NCI-H2081 treated with DMSO at 0.1 percent for 48 hours (cell line): ENCODE measurements around the gene CMTM1.
"Not testable (repeated sequence)": the region's sequence is repeated elsewhere in the genome, so short reads cannot be mapped to it uniquely, and the experiment has no call there.

Source experiments
- DNase-seq: peaks from one replicate; lab custom pipeline; 2025; lab: John Stamatoyannopoulos, UW

Gene CMTM1

DNA sequence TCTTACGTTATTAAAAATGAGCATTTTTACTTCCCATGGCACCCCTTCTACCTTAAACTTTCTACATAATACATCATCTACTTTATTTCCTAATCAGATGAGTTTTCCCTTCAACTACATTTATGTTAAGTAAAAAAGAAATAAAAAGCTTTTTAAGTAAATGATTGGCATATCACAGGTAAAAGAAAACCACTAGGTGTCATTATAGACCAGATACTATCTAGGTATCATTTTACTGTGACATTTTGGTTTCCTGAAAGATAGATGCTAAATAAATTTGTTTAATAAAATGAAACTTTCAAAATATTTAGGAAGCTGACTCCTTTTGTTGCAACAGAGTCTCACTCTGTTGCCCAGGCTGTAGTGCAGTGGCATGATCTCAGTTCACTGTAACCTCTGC lies 3.8 kb upstream of the CMTM1 start:
- no peak for DNase-seq

DNA sequence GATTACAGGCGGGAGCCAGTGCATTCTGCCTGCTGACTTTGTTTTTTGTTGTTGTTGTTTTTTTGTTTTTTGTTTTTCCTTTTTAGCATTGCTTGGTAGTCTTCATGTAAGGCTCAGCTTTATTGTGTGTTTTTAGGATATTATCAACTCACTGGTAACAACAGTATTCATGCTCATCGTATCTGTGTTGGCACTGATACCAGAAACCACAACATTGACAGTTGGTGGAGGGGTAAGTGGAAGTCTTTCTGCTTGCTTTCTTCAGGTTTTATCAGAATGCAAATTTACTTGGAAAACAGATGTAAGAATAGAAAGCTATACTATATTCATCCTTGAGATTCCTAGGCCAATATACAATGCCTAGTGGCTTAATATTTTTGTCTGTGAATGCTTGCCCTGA lies 3.3 kb upstream of the CMTM1 start:
- no peak for DNase-seq

DNA sequence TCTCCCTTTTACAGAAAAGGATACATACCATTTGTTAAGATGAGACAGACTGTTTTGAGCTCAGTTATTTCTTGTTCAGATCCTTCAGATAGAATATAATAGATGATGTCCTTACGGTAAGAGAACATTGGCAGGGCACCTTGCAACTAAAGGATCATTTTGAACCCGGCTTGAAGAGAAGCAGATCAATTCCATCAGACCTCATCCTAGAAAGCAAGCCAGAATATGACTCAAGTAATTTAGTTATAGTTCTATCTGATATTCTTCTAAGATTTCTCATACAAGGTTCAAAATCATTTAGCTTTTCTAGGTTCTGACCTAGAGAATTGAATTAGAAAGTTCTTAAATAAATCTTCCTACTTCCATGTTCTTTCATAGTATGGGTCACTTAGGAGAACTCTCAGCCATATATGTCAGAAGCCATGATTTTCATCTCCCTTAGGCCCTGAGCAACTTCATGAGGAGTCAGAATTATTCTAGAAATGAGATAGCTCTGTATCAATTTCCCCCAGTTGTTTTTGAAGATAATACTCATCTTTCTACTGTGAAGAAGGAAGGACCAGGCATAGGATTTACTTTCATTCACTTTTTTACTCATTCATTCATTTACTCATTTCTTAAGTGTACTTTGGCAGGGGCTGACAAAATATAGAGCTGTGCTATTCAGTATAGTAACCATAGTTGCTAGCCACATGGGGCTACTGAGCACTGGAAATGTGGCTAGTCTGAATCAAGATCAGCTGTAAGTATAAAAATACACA lies 2.5 kb upstream of the CMTM1 start:
- no peak for DNase-seq

DNA sequence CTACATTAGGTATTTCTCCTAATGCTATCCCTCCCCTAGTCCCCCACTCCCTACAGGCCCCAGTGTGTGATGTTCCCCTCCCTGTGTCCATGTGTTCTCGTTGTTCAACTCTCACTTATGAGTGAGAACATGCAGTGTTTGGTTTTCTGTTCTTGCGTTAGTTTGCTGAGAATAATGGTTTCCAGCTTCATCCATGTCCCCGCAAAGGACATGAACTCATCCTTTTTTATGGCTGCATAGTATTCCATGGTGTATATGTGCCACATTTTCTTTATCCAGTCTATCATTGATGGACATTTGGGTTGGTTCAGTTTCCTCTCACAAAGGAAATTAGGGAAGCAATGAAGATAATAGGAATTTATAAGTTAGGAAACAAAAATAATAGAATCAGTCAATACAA lies 1.0 kb downstream of the CMTM1 start:
- DNase-seq: not testable (repeated sequence)

DNA sequence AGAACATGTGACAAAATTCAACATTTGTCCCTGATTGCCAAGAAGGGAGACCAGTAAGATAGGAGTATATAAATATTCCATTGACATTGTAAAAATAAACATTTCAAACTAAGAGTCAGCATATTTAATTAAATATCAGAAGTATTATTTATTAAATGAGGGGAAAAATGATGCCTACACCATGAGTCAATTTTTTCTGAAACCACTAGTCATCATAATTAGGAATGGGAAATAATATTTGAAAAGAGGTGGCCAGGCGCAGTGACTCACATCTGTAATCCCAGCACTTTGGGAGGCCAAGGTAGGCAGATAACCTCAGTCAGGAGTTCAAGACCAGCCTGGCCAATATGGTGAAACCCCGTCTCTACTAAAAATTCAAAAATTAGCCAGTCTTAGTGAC lies 2.1 kb downstream of the CMTM1 start:
- DNase-seq: no peak

DNA sequence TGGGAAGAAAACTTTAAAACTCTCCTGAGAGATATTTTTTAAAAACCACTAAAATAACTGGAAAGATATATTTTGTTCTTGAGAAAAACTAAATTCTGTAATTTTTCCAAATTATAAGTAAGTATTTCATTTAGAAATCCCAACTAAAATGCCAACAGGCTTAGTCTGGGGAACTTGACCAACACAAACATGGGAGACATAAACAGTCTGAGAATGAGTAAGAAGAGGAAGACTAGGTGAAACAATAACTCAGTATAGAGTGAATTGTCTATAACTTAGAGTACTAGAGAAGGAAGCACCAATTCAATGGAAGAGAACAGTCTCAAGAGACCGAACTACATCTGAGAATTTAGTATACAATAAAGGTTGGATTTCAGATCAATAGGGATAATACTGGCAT lies 2.9 kb downstream of the CMTM1 start:
- no peak for DNase-seq

DNA sequence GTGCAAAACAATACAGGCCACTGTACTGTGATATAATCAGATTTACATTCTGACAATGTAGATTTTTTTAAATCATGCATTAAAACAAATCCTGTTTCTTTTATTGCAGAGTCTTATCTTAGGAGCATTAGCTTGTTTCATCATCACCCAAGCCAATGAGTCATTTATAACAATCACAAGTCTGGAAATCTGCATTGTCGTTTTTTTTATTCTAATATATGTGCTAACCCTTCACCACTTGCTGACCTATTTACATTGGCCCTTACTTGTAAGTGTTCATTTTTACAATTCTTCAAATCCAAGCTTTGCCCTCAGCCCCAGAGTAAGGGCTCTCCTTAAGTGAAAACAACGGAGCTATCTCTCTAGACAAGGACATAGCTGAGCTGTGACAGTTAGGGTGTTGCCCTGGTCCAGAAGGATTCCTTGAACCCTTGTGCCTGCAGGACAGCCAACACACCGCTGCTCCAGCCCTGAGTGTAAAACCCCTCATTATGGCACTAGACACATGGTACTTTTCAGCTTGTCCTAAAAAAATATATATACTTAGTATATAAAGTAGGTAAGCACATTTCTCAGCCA lies 3.7 kb downstream of the CMTM1 start:
- DNase-seq: no peak

DNA sequence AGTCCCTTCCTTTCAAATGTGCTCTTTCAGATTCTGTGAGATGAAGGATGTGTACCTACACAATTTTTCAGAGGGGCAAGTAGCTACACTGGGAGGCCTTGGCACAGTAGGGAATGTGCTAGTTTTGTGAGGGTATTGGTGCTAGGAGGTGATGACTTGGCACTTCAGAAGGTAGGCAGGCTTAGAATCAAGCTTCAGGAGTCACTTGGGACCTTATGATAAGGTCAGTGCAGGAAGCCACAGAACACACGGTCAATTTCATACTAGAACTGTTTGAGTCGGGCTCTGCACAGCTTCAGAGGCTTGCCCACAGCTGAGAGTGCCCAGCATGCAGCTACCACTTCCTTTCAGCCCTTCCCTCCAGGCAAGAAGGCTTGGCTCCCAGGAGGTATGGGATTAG lies 6.1 kb downstream of the CMTM1 start:
- no peak for DNase-seq

DNA sequence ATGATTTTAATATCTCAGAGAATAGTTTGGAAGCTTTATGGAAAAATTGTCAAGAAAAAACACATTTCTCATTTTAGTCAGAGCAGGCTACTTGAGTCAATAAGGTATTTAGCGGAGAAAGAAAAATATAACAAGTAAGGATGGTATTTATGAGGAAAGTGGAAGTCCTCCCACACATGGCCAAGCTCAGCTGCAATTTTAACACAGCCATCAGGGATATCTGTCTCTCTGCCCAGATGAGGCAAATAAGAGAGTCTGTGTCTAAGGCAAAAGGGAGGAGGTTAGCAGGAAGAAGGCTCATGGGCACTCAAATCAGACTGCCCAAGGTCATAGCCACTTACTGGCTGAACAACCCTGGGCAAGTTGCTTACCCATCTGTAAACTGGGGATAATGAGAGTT lies 7.8 kb downstream of the CMTM1 start:
- no peak for DNase-seq

DNA sequence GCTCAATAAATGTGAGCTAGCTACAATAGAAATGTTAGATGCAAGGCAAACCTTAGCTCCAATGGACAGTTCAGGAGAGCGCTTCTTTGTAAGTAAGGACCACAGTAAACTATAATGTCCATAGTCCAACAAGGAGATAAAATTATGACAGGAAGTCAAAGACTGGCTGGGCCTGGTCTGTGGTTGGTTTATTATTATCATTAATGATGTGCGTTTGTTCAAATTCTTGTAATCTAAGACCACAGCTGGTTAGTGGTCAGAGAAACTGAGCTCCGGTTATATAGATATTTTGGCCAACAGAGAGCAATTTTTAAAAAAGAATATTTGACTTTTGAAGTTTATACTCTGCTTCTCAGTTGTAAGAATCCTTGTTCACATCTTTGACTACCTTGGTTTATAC lies 8.3 kb downstream of the CMTM1 start:
- no peak for DNase-seq

DNA sequence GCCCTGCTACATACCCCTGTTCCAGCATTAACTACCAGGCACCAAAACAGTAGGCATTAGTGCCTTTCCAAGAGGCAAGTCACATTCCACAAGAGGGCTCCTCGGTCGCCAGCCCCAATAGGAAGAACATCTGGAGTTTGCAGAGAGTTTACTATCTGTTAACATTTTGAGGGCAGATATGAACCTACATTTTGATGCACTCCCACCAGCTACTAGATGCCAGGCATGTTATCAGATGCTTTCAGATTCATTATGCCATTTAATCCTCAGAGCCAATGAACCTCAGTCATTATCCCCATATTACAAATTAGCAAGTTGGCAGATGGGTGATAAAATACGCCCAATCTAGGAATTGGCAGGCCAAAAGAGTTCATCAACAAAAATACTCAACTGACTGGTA lies 8.8 kb downstream of the CMTM1 start:
- no peak for DNase-seq

DNA sequence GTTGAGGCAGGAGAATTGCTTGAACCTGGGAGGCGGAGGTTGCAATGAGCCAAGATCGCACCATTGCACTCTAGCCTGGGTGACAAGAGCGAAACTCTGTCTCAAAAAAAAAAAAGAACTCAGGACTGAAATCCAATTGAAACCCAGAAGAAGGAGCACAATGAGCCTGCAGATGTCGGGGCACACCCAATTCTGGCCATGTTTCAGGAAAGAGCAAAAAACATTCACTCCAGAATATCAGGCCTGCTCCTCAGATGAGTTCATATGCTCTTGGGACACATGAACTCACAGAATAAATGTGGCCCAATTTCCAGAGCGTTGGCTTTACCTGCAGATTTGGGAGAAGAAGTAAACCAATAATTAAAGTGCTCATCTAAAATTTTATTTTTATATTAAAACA lies 10.1 kb downstream of the CMTM1 start:
- no peak for DNase-seq

DNA sequence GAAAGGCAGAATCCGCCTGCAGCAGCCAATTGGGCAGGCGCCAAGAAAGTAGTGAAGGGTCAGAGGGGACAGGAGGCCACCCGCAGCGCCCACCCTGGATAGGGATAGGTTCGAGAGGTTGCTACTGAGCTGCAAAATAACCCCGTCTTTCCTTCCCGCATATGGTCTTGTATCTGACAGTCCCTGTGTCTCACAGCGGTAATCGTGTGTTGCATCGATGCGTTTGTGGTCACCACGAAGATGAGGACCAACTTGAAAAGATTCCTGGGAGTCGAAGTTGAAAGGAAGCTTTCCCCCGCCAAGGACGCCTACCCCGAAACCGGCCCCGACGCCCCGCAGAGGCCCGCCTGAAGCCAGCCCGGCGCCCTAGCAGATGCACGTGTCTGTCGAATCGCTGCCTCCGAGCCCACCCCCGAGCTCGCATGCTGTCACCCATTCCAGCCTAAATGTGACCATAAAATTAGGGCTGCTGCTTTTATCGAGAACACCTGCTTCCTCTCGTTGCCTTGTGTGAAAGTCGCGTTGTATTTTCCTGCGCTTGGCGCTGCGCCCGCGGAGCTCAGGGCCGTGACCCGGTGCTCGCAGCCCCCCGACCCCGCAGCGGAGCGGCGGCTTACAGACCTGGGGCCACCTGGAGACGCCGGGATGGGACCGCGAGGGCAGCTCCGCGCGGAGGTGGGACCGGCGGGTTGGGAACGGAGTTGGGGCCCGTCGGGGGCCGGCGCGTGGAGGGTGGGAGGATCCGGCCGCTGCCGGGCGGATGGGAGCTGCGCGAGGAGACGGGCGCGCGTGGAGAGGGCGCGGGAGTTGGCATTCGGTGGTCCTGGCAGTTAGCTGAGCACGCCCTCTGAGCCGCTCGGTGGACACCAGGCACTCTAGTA lies 12.7 kb downstream of the CMTM1 start, which contains the start of gene CMTM2:
TSS of gene CMTM2 (plus strand) at position 813 of the 881 bp plus-strand sequence. CDS start 145 bp downstream, outside the sequence.
- no peak for DNase-seq

DNA sequence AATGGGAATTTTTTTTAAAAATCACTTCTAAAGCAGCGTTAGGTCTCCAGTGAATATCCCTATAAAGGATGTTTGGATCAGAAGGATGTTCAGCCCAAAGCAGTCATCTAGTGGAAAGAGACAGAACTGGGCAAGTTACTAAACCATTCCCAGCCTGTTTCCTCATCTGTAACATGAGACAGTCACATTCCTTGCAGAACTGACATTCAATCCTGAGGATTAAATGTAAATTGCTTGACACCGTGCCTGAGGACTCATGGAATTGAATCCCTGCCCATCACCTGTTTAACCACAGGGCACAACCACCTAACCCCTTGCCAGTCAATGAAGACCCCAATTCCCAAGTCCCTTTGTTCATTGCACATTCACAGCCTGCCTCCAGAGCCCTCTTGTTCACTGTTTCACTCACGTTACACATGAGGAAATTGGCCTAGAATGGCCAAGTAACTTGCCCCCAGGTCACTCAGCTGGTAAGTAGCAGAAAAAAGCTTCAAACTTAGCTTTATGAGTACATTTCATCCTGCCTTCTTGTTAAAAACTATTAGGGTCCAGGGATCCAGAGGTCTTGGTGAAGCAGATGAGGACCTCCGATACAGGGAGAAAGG lies 14.5 kb downstream of the CMTM1 start:
- no peak for DNase-seq

DNA sequence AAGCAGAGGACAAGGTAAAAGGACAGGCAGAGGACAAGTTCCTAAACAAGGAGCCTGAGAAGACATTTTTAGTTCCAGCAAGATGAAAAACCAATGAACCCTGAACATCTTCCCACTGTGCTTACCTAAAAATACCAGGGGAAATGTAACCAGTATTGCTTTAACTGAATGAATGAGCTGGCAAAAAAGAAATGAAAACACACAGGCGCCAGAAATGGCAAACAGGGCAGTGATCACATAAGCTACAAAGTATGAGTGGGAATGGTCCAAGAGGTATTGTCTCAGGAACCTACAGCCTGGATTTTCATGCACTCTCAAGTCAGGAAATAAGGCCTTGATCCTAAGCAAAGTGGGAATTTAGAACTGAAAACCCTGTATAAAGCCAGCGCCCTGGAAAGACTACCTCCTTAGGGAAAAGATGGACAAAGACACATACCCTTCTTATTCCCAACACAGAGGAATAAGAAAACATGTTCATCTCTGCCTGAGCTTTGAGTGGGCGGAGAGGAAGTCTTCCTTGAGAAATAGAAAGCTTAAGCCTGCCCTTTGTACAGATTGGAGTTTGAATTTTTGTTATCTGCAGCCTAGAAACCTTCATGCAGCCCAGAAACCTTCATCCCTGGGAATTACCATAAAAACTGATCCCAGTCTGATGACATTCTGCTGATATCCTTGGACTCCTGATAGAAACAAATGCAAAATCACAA lies 15.2 kb downstream of the CMTM1 start:
- DNase-seq: no peak

DNA sequence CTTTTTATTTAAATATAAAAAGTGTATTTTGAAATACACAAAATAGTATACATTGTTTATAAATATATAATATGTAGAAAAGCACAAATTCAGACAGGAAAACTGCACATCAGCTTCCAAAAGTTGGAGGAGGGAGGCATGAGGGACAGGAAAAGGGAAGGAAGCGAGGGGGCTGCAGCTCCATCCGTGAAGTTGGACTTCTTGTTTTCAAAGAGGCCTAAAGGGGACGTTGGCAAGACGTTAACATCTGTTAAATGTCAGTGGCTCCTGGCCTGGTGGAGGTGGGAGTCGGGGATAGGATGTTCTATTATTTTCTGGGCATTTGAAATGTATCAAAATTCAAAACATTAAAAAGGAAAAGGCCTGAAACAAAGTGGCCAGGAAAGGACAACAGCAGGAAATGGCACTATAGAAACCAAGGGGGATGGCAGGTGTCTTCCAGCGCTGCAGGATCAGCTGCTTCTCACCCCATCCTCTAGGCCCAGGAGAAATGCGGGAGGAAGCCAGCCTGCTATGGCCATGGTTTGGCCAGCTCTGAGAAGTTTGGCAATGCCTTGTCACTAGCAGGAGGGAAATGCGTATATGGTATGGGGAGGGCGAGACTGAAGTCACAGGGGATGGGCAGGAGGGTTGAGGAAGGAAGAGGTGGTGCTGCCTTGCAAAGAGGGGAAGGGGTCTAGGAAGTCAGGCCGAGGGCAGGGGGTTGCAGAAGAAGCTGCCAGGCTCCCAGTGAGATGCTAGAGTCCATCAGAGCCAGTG lies 19.4 kb downstream of the CMTM1 start:
- DNase-seq: no peak

DNA sequence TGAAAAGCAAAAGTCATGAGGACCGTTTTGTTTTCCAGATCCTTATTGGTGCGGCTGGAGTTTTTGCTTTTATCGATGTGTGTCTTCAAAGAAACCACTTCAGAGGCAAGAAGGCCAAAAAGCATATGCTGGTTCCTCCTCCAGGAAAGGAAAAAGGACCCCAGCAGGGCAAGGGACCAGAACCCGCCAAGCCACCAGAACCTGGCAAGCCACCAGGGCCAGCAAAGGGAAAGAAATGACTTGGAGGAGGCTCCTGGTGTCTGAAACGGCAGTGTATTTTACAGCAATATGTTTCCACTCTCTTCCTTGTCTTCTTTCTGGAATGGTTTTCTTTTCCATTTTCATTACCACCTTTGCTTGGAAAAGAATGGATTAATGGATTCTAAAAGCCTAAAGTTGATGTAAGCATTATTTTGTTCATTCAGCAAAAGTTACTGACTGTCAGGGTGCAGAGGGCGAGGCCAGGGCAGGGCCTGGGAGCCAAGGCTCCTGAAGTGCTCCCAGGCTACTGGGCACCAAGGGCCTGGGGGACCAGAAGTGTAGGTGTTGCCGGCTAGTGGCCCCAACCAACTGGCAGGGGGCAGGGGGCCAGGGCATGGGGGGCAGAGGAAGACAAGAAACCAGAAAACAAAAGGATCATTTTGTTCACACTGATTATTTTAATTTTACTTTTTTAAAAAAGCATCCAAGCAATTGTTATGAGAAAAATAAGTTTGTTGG lies 21.8 kb downstream of the CMTM1 start:
- no peak for DNase-seq

DNA sequence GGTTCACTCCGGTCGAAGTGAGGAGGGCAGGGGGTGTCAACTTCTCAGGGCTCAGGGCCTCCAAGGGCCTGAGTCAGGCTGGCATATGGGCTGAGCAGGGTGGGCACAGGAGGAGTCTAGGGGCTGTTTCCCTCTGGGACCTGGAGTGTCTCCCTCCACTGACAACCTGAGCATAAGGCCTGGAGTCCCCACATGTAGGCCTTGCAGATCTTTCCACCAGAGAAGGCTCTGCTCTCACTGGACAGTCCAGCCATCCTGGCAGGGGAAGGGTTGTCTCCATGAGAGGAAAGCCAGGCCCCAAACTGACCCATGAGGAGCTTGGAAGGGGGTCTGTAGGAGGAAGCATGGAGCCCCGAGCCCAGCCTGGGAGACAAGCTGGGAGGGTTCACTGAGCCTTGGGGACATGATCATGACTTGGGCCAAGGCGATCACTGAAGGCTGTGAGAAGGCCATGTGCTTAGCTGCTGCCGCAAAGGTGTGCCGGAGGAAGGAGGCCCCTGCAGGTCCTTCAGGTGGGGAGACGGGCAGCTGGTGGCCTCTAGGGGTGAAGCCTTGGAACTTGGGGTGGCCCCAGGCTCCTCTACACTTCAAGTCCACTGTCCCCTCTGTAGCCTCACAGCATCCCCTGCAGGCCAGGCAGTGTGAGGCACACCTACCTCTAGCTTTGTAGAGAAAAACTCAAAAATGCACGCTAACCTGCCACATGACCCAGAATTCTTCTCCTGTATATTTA lies 22.9 kb downstream of the CMTM1 start:
- DNase-seq: no peak

DNA sequence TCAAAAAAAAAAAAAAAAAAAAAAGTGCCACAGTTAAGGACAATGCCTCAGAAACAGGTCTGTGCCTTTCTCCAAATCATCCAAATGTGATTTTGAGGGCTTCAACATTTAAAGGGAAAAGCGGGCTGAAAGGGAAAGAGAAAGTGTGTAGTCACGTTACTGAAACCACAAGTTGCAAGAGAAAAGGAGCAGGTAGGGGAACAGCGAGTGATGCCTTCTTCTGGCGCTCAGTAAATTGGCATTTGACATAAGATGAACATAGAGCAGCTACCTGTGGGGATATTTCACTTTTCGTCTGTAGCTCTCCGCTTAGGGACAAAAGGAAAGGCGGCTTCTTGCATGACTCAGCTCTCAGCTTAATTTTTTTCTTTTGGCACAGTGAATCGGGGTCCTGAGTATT lies 24.1 kb downstream of the CMTM1 start:
- no peak for DNase-seq

DNA sequence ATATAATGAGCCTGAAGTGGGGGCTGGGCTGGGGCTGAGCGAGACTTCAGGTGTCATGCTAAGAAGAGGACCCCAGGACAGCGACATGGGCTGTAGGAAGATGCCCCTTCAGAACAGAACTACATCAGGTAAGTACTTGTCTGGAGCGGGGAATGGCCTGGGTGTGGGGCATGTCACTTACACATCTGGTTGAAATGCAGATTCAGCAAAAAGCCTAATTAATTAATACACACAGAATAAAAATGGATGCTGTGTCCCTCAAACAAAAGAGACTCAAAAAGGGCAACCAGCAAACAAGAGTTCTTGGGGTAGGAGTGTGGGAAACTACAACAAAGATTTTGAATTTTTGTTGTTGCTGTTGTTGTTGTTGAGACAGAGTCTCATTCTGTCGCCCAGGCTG lies 24.8 kb downstream of the CMTM1 start:
- DNase-seq: no peak
